GM21717 (cell line): ENCODE results near the gene CELSR1.

Experiments
- ATAC-seq: cut with Tn5 transposase; IDR thresholded peaks from one replicate; pipeline ENCODE4 v1.9.1; 2021; ENCODE audit warnings: mild to moderate bottlenecking, moderate library complexity; ENCODE audit not compliant: unreplicated experiment

The CELSR1 gene

DNA sequence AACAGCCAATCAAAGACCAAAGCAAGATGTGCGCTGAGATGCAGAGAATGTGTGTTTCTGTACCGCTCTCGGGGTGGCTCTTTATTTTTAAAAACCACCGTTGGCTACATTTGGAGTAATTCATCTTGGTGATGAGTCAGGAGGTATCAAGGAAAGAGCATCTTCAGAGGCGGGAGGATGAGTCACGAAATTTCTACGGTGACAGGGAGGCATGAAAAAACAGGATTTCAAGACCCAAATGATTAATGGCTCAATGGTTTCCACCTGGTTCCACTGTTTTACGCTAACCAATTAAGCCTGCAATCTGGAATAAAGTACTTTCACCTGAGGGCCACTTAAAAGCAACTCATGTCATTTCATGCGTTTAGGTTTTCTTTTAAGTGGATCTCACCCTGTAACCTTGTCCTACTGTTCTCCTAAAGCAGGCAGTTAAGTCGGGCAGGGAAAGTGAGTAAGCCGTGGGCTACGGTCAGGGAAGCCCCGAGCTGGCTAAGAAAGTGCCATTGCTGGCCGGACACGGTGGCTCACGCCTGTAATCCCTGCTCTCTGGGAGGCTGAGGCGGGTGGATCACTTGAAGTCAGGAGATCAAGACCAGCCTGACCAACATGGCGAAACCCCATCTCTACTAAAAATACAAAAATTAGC is 74.6 kb downstream of the CELSR1 start:
- no peak for ATAC-seq

DNA sequence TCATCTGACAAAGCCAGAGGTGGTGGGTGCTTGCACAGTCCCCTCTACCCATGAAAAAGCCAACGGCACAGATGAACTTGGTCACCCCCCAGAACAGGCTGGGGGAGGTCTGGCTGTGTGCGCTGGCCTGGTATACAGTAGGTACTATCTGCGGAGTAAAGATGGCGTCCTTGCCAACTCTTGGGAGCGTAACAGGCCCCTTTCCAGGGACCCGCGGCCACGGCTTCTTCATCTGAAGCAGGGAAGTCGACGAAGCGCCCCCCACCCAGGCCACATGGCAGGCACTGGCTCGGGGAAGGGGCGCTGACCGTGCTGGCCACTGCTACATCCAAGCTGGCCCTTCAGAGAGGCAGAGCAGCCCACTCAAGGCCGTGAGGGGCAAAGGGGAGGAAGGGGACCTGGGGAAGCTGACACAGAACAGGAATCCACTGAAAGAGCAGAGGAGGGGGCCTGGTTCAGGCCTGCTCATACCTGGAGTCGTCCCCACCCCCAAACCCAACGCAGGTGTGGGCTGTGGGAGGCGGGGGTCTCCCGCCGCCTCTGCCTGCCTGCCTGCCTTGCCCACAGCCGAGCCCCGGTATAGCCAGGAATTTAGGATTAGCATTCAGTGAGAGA is 75.7 kb downstream of the CELSR1 start:
- no peak for ATAC-seq

GRCh38 chr22:46460857-46461256 is 76.6 kb downstream of the CELSR1 start:
- no peak for ATAC-seq

DNA sequence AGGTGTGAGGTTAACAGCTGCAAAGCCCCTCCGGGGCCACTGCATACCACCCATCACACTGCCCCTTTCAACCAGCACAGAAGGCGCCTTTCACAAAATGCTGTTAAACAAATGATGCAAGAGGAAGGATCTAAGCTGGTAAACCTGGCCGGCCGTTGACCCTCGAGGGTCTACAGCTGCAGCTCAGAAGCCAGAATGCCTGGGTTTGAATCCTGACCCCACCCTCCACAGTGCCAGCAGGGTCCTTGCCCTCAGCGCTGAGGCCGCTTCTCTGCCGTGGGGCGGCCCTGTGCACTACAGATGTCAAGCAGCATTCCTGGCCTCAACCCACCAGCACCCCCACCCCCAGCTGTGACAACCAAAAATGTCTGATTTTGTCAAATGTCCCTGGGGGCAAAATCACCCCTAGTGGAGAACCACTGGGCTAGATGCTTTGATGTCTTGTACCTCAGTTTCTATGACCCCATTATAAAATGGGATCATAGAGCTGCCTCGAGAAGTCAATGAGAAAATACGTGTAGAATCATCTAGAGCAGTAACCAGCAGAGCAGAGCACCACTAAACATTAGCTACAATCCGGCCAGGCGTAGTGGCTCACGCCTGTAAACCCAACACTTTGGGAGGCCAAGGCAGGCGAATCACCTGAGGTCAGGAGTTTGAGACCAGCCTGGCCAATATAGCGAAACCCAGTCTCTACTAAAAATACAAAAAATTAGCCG is 77.9 kb downstream of the CELSR1 start:
- ATAC-seq: no peak

DNA sequence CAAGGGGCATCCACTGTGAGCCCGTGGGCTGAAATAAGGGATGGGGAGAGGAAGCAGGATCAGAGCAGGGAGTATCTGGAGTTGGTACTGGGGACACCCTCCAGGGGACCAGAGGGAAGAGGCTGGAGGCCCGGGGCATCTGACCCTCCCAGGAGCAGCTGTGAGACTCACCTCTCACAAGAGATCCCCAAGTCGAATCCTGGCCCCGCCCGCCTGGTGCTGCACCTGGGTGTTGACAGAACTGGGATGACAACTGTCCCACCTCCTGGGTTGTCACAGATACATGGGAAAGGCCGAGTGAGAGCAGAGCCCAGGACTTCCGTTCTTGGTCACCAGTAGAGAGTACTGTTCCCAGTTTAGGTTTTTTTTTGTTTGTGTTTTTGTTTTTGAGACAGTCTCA is 78.9 kb downstream of the CELSR1 start:
- ATAC-seq: no peak

DNA sequence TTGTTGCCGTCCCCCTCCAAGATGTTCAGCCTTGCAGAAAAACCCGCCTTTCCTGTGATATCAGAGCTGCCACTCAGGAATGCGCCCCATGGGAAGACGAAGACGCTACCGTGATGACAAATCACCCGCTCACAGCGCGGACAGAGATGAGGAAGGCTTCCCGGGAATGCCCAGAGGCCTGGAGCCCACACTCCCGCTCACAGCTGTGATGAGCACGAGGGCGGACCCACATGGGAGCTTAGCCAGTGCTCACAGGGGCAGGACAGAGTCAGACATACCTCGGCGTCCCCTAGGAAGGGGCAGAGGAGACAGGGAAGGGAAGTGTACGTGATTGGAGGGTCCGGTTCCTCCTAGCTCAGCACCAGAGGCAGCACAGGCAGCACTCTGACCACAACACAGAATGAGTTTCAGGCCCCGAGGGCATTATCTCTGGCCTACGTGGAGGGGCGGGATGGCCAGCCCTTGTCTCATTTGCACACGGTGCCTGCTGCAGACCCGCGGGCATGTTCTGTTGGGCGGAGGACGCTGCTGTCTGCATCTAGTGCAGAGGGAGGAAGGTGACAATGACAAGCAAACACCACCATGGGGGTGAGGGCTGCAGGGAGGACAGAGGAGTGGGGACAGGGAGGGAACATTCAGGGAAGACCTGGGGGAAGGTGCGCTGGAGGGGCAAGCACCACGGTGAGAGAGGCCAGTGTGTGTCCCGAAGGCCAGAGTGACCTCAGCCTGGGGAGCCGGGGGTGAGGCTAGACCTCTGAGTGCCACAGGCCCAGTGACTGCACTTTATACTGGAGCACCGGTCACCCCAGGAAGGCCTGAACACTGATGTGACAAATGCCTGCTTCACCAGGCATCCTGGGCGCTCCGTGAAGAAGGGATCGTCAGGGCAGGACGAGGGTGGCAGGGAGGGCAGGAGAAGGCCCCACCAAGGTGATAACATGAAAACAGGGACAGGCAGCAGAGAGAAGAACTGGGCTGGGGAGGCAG is 79.6 kb downstream of the CELSR1 start:
- no peak for ATAC-seq

DNA sequence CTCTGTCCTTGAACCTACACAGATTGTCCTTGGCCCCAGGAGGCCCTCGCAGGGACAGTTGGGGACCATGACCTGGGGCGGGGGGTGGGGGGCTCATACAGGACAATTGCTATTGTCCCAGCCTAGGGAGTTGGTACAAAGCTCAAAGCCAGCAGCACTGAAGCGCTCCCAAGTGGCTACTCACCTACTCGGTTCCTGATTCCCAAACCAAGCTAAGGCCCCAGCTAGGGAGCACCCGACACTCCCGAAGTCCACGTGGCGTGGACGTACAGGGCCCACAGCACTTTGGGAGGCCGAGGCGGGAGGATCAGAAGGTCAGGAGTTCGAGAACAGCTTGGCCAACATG is 80.6 kb downstream of the CELSR1 start:
- ATAC-seq: no peak

DNA sequence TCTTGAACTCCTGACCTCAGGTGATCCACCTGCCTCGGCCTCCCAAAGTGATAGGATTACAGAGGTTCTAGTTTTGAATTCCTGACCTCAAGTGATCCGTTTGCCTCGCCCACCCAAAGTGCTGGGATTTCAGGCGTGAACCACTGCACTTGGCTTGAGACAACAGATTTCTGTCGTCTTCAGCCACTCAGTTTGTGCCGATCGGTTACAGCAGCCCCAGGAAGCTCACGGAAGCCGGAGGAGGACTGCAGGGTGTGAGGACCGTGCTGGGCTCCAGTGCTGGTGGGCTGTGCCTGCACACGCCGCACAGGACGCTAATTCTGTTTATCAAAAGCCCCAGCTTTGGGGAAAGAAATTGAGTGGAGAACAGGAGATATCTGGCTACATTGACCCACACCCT is 82.0 kb downstream of the CELSR1 start:
- ATAC-seq: no peak

- no peak for ATAC-seq
Observed at GRCh38 chr22:46454504-46455269, 82.7 kb downstream of the CELSR1 start.

DNA sequence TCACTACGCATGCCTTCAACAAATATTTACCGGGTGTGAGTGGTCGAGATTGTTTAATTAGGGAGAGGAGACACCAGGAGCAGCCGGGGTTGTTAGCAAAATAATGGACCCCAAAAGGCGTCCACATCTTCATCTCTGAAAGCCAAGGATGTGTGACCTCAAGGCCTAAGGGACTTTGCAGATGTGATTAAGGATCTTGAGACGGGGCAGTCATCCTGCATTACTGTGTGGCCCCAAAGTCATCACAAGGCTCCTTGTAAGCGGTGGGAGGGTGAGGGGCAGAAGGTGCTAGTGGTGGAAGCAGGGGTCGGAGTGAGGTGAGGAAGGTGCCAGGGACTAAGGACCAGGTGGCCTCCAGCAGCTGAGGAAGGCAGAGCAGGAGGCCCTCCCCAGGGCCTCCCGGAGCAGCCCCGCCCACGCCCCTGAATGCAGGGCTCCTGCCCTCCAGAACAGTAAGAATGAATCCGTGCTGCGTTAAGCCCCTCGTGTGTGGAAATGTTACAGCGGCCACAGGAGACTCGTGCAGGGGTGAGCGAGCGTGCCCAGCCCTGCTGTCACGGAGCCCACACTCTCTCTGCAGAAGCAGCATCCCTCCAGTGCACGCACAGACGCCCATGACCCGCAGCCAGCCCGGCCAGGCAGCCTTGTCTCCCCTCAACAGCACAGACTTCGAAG is 83.5 kb downstream of the CELSR1 start:
- no peak for ATAC-seq

GRCh38 chr22:46453006-46453828 is 84.2 kb downstream of the CELSR1 start:
- ATAC-seq: no peak

GRCh38 chr22:46452195-46453005 is 85.0 kb downstream of the CELSR1 start:
- ATAC-seq: no peak

DNA sequence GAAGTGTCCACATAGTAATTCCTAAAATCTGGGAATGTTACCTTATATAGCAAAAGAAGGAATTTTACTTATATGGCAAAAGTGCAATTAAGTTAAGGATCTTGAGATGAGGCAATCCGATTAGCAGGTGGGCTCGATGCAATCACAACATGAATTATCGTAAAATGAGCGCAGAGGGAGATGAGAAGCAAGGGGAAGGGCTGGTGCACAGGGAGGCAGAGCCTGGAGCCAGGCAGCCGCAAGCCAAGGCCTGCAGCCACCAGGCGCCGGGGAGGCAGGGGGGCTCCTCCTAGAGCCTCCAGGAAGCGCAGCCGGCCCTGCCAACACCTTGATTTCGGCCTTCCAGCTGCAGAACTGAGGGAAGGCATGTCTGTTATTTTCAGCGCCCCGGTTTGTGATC is 85.7 kb downstream of the CELSR1 start:
- no peak for ATAC-seq

- ATAC-seq: no peak
Observed at GRCh38 chr22:46450931-46451561, 86.4 kb downstream of the CELSR1 start.

DNA sequence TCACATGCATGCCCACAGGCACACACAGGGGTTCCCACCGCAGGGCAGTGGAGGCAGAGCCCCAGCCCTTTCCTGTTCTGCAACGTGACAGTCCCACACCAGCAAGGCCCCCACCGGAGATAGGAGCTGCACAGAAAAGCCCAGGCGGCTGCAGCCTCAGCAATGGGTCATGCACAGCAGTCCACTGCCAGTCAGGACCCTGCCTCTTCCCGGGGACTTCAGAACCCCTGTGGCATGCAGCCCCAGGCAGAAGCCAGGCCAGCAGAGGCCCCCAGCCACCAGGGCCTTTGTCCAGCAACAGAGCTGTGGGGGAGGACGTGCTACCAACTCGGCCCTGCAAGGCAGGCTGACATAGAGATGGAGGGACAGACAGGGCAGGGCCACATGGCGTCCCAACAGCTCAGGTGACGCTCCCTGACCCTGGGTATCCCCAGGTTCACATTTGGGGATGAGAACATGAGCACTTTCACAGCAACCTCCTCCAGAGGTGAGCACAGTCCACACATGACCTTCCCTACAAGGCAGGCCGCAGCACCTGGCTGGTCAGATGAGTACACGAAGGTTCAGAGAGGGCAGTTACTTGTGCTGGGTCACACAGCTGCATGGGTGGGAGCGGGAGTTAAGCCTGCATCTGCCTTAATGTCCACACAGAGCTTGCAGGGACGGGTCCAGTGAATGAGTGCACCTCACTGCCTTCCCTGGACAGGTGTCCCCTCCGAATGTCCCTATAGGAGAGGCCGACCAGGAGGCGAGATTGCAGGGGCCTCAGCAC is 87.3 kb downstream of the CELSR1 start:
- no peak for ATAC-seq

DNA sequence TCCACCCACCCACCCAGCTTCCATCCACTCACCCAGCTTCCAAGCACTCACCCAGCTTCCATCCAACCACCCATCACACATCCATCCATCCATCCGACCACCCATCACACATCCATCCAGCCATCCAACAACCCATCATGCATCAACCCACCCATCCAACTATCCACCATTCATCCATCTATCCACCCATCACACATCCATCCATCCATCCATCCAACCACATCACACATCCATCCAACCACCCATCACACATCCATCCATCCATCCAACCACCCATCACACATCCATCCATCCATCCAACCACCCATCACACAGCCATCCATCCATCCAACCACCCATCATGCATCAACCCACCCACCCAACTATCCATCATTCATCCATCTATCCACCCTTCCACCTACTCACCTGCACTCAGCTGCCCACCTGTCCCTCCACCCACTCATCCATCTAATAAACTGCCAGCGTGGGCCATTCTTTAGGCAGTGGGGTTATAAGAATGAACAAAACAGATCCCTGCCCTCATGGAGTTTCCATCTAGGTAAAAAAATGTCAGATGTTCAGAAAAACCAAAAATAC is 88.2 kb downstream of the CELSR1 start:
- ATAC-seq: no peak

DNA sequence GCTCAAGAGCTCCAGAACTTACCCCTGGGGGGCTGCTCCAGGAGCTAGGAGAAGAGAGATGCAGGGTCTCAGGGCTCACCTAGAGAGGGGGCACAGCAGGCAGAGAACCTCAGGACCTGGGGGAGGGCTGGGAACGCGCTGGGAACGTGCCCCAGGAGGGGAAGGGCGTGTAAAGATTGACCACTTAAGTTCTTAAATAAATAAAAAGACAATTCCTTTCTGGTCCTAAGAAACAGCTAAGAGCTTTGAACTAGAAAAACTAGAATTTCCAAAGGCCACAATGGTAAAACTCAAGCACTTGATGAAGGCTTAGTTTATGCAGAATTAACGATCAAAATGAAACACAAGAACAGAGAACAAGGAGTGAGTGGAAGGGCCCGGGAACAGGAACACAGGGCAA is 89.1 kb downstream of the CELSR1 start:
- ATAC-seq: no peak
